DMS114 treated with DMSO at 0.1 percent for 48 hours (cell line): ENCODE measurements around the gene LHFPL2.

ENCODE experiments used
- DNase-seq: peaks from one replicate; lab custom pipeline; 2025; ENCODE audit not compliant: unreplicated experiment; lab: John Stamatoyannopoulos, UW

Gene LHFPL2

GRCh38 chr5:78506261-78507024 is 142.1 kb downstream of the LHFPL2 start:
- DNase-seq = no peak

- no peak for DNase-seq
These were observed 142.7 kb downstream of the LHFPL2 start for GRCh38 chr5:78505860-78506259.

DNA sequence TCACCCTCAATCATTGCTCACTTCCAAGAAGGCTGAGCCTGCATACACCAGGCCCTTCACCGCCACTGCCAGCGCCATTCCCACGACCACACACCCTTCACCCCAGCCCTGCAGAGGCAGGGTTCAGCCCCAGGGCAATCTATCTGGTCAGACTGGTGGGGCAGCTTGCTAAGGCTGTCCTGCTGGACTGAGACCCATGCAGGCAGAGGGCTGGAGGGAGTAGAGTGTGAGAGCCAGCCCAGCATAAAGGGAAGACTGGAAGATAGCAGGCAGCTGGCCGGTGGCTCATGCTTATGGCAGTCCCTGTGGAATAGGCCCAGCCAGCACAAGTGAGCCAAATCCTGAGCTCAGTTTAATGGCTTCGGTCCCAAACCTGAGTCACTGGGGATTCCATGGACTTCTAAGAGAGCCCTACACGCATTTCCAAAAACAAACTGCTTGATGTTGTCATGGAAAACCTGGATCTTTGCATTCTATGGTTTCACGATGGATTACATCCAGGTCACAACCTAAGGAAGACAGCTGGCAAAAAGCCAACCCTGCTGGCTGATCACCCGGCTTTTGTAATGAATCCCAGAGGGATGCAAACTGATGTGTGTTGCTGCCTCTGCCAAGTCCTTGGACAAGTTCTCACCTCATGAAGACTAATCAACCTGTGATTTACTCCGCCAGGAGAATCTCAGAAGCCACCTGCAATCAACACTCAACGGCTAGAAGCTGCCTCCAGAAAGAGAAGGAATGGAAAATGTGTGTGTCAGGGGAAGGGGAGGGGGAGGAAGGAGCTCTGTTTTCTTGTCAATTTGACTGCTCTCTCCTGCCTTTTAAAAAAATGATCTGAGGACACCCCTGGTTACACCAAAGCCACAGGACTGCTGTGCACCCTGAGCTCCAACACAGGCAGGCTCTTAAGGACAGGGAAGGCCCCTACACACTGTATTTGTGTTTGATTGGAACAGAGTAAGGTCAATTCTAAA is 143.6 kb downstream of the LHFPL2 start:
- DNase-seq = no peak

DNA sequence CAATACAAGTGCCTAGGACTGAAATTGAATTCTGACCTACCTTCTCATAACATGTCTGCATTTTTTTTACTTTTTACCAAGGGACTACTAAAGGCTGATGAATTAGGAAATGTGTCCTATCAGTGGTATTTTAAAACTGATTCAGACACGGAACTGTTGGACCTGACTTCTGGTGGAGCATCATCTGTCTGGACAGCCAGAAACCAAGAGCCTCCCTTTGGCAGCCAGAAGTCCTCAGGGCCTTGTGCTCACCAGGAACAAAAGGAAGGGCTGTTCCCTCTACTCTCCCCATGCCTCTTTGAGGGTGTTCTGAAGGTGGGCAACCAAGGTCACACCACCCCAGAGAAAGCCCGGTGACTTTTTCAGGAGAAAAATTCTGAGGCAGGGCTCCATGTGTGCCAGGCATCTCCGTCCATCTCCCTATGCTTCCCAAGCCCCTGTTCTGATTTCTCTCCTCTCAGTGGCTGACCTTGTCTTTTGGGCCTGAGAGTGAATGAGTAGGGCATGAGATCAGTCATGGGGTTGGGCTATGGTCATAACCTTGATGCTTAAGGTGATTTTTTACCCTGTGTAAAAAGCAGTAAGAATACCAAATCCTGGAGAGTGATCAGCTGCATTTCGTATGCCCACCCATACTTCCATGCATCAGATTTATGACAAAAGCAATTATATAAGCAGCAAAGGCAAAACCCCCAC is 144.5 kb downstream of the LHFPL2 start:
- DNase-seq = no peak

DNA sequence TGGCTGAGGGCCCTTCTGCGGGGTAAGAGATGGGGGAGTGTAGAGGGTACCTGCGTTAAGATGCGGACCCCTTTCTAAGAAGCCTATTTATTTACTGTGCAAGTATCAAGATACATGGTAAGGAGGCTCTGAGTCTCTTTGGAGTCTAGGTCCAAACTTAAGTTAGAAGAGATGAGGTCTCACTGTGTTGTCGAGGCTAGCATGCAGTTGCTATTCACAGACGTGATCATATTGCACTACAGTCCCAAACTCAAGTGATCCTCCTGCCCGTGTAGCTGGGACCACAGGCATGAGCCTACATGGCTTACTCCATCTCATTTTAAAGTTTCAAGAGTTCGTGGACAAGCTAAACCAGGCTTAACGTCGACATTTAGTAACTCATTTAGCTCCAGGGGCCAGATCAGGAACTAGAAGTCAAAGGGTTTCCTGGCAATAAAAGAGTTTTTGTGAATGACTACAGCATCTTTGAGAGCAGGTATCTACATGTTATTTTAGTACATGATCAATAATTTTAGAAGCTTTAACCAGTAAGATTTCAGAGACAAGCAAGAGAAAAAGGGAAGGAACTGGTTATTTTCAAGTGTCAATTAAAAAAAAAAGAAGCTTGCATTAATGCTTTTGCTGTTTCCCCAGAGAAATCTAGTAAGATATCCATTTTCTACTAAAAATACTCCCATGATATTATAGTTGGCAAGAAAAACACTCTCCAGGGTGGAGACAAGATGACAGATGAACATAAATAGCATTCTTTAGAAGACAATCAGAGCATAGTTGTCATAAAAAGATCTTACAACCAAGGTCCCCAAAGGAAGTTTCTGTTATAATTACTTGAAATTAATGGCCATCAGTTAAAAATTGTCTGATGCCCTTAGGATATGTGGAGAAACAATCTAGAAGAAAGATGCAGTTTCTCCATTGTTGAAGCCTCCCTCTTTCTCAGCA is 146.9 kb downstream of the LHFPL2 start:
- no peak for DNase-seq

- no peak for DNase-seq
These were observed 147.7 kb downstream of the LHFPL2 start for GRCh38 chr5:78500871-78501270.

GRCh38 chr5:78500028-78500427 is 148.5 kb downstream of the LHFPL2 start:
- DNase-seq = no peak

DNA sequence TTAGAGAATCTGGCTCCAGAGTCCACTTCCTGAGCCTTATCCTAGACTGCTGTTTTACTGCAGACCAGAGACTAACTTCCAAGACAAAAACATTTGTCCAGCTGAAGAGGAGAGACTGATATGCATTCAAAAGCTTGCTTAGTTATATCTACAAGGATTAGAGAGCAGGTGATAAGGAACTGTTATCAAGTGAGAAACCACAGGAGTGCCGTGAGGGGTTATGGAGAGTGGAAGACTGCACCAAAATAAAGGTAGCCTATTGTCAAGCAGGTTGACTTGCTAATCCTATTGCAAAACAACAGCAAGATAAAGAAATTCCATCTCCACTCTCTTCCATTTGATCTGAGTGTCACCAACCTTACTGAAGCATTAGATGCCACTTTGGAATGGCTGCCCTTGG is 149.1 kb downstream of the LHFPL2 start:
- DNase-seq = no peak

DNA sequence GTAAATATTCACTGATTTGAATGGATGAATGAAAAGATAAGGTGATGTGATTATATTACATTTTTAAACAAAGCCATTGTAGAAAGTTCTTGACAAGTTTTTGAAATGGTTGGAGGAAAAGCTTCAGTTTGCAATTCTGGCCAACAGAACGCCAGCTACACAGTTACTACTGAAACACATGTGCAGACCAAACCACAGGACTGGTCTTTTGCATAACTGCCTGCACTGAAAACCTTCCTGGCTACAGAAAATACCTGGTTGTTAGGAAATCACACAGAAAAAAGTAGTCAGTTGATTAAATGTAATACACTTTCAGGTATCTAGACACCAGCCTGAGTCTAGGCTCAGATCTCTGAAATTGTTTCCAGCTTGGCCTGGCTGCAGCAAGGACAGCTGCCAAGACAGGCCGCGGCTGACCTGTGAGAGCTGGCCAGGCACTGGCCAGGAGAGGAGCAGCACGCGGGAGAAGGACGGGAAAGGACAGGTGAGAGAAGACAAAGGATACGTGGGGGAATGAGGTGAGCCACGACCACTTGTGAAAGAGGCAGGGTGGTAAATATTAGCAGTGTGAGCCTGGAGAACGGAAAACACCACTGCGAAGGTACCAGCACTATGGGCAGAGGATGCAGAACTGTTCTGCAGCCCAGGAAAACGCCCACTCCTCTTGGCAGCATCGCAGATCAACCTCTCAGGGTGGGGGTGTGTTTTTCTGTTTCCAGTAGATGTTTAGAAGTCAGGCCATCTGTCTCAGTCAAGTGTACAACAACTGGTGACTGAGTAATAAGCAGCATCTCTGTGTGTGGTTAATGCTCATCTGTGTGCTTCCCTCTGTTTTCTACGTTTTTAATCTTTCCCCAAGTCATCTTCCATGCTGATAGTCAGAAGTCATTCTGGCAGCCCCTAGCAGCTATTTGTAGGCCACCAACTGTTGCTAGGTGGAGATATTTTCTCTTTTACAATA is 150.7 kb downstream of the LHFPL2 start:
- no peak for DNase-seq

DNA sequence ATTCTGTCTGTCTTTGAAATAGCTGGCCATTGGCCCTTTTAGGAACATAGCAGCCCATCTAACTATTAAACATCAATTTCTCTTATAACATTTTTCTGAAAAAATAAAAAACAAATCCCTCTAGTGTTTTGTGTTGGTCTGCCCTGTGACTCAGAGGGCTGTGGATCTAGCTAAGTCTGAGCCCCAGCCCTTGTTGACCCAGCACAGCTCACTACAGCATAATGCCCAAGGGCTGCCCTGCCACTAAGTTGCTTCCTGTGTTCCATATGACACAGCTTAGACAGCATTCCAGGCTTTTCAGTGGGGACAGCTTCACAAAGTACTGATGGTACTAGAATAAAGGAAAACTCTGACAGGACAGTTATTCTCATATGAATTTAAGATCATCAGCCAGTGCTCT is 152.2 kb downstream of the LHFPL2 start:
- DNase-seq = no peak

GRCh38 chr5:78495800-78496199 is 152.8 kb downstream of the LHFPL2 start:
- DNase-seq = no peak

DNA sequence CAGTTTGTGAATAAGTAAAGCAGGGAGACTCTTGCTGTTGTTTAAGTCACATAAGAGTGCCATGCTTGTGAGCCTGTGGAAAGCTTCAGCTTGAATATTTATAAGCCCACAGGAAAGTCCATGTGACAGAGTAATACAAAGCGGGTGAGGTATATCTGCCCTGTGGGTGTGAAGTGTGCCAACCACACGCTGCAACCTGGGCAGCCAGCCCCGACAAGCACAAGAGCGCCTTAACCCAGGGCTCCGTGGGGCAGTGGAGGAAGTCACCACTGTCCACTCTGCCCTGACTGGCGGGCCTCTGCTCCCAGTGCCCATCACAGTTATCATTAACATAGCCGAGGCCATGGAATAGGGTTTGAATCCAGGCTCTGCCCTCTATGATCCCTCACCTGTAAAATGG is 155.9 kb downstream of the LHFPL2 start:
- DNase-seq = no peak

- DNase-seq = no peak
These were observed 156.3 kb downstream of the LHFPL2 start for GRCh38 chr5:78492224-78492623.

DNA sequence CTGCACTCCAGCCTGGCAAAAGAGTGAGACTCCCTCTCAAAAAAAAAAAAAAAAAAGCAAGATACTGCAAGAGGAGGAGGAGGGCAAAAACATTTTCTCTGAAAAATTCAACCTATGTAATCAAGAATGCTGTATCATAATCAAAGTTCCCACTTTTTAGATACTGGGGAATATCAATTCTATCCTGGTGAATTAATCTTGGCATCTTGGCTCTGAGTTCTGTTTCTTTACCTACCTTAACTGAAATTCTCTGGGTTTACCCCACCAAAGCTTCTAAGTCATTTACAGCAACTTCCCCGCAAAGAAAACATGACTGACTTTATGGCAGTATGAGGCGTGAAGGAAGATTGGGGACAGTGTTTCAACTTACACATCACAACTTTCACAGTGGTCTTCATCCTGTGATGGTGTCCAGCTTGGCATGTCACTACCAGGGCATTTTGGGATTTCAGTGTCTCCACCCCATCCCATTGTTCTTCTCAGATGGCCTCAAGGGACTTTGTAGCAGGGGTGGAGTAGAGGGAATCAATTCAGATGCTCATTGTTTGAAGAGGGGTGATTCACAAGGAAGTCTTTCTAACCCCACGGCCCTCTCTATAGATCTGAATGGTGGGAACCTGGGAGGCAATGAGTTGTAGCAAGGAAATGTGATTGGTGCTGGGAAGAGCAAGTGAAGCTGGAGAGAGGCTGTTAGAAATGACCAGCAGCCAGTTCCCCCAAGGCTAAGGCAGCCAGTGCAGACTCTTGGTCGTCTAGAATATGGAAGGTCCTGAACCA is 157.7 kb downstream of the LHFPL2 start:
- DNase-seq = no peak

- no peak for DNase-seq
These were observed 160.7 kb downstream of the LHFPL2 start for GRCh38 chr5:78487846-78488245.

- no peak for DNase-seq
These were observed 162.4 kb downstream of the LHFPL2 start for GRCh38 chr5:78486218-78486617.

DNA sequence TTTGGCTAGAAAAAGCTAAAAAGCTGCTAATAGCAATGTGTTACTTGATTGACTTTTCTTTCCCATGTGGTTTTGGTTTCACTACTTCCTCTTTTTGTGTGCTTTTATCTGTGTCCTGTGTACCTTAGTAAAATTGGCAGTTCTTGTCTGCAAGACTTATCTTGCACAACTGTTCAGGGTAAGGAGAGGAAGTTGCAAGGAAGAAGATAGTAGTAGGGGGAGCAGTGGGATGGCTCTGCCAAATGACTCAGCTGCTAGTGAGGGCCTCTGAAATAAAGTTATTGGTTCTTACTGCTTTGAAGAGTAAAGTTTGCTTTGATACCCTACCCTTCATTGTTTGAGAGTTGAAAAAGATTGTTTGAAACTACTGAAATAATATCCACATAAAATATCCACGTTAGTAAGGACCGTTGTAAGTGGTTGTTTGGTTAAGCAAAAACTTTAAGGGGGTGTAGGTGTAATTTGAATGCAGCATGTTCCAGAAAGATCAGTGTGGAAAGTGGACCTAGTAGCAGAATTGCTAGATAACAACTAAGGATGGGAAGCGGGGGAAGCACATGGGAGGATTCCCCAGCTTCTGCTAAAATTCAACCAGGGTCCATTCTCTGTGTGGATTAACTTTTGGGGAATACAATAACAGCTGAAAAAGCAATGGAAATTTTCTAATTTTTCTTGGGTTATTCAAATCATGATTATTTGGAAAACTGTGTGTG is 164.6 kb downstream of the LHFPL2 start:
- DNase-seq = no peak

DNA sequence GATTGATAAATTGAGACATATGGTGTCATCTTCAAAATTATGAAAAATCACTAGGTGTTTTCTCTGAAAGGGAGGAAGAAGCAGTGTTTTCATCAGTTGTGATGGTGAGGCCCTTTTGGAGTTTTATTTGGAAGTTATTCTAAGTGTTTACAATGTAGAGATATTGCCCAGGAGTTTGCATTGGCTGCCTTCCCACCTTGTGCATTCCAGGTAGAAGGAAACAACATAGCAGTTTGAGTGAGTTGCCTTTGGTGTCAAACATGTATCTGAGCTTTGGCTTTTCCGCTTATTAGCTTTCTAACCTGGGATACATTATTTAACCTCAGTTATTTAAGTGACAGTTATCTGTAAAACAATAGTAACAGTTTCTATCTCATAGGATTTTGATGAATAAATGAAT is 165.6 kb downstream of the LHFPL2 start:
- DNase-seq = no peak
